Stimulated activated CD8-positive, alpha-beta memory T cell treated with anti-CD3 and anti-CD28 coated beads, Interleukin-2, amount 100 ng/mL, for 48 hours (primary cell): ENCODE measurements around the gene TMEM14C.

Source experiments
- DNase-seq, 2 donors: peaks; one replicate each; pipeline ENCODE4 v3.0.0-alpha.2; 2020; ENCODE audit warnings: low read depth in 2 of 2

Gene TMEM14C

GRCh38 chr6:10759884-10760329, 37.0 kb downstream of the TMEM14C start:
- DNase-seq = no peak

GRCh38 chr6:10763006-10763405, 40.1 kb downstream of the TMEM14C start:
- no peak for DNase-seq

DNA sequence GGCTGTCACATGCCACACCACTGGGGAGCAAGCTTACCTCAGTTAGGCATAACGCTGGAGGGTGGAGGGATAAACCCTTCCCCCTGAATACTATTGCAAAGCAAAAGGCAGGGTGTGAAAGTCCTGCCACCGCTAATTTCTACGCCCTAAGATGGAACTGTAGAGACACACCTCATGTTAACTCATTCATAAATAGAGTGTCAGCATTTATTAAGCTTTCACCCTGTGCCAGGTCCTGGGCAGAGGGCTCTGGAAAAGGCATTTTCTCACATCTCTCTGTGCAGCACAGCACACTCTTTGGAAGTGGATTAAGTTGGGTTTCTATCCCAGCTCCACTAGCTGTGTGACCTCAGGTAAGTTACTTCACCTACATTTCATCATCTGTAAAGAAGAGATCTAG, 46.5 kb downstream of the TMEM14C start:
- no peak for DNase-seq

GRCh38 chr6:10771371-10771894, 48.6 kb downstream of the TMEM14C start:
- DNase-seq = no peak

GRCh38 chr6:10778230-10778629, 55.4 kb downstream of the TMEM14C start:
- no peak for DNase-seq

DNA sequence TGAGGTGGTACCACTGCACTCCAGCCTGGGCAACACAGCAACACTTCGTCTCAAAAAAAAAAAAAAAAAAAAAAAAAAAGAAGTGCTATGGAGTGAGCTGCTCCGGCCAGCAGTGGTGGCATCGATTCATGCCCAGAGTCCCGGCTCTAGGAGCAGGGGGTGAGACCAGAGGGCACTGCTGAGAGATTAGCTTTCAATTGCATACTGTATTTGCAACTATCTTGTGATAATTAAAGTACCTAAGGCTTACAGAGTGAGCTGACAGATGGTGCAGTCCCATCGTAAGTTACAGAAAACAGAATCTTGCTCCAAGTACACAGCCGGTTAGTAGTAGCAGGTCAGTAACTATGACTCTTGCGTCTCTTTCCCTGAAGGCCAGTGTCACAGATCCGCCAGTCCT, 56.2 kb downstream of the TMEM14C start:
- no peak for DNase-seq
